H9 (cell line): Measurements from ENCODE around the gene ASB15. TPM values are rescaled to one million over a fixed set of nuclear protein-coding genes. Genes with fewer than 3 reads are reported as not detected.

Experiments
- DNase-seq: peaks from one replicate; pipeline ENCODE4 v3.0.0-alpha.2; 2017
- H2AFZ ChIP-seq: one replicate; pipeline ENCODE4 v1.6.1; 2013; ENCODE audit warnings: mild to moderate bottlenecking, low read length, control low read depth, moderate library complexity
- H2AK5ac ChIP-seq: 2 replicates; pipeline ENCODE4 v1.6.1; 2013; ENCODE audit warnings: low read length, control low read depth, mixed read lengths; ENCODE audit not compliant: insufficient read length
- H2BK120ac ChIP-seq: one replicate; pipeline ENCODE4 v1.6.1; 2013; ENCODE audit warnings: low read depth, mild to moderate bottlenecking, low read length, control low read depth, inconsistent platforms; ENCODE audit not compliant: poor library complexity, severe bottlenecking
- H2BK12ac ChIP-seq: 2 replicates; pipeline ENCODE4 v1.6.1; 2013; ENCODE audit warnings: low read length, control low read depth, mixed read lengths, low read depth; ENCODE audit not compliant: insufficient read length
- H2BK15ac ChIP-seq: 2 replicates; pipeline ENCODE4 v1.6.1; 2013; ENCODE audit warnings: low read depth, low read length, control low read depth
- H2BK20ac ChIP-seq: one replicate; pipeline ENCODE4 v1.6.1; 2013; ENCODE audit warnings: low read depth, mild to moderate bottlenecking, low read length, control low read depth, inconsistent platforms; ENCODE audit not compliant: poor library complexity, severe bottlenecking
- H2BK5ac ChIP-seq: 2 replicates; pipeline ENCODE4 v1.6.1; 2013; ENCODE audit warnings: low read length, control low read depth, mixed read lengths; ENCODE audit not compliant: insufficient read length
- H3K14ac ChIP-seq: 2 replicates; pipeline ENCODE4 v1.6.1; 2013; ENCODE audit warnings: low read length, control low read depth; ENCODE audit not compliant: insufficient read depth
- H3K18ac ChIP-seq: 2 replicates; pipeline ENCODE4 v1.6.1; 2013; ENCODE audit warnings: low read depth, mild to moderate bottlenecking, mixed read lengths, low read length, control low read depth; ENCODE audit not compliant: insufficient read length
- H3K23ac ChIP-seq: 2 replicates; pipeline ENCODE4 v1.6.1; 2013; ENCODE audit warnings: low read length, control low read depth, mixed read lengths, low read depth; ENCODE audit not compliant: insufficient read length
- H3K23me2 ChIP-seq: 2 replicates; pipeline ENCODE4 v1.6.1; 2013; ENCODE audit warnings: low read depth, mild to moderate bottlenecking, mixed read lengths, low read length, control low read depth; ENCODE audit not compliant: insufficient read length, poor library complexity, severe bottlenecking
- H3K27ac ChIP-seq: 2 replicates; pipeline ENCODE4 v1.5.1; 2013; ENCODE audit warnings: low read length, control low read depth, mixed read lengths, low read depth; ENCODE audit not compliant: insufficient read length
- H3K27me3 ChIP-seq: 2 replicates; pipeline ENCODE4 v1.6.1; 2013; ENCODE audit warnings: low read length, control low read depth, inconsistent platforms; ENCODE audit not compliant: insufficient read depth
- H3K4ac ChIP-seq: 2 replicates; pipeline ENCODE4 v1.6.1; 2013; ENCODE audit warnings: low read depth, mild to moderate bottlenecking, control low read depth, inconsistent platforms, low read length, moderate library complexity
- H3K4me1 ChIP-seq: 2 replicates; pipeline ENCODE4 v1.6.1; 2013; ENCODE audit warnings: low read length, control low read depth, inconsistent platforms; ENCODE audit not compliant: insufficient read depth
- H3K4me2 ChIP-seq: 2 replicates; pipeline ENCODE4 v1.6.1; 2013; ENCODE audit warnings: low read length, control low read depth, mixed read lengths; ENCODE audit not compliant: insufficient read length, insufficient read depth
- H3K56ac ChIP-seq: 2 replicates; pipeline ENCODE4 v1.6.1; 2013; ENCODE audit warnings: low read depth, mild to moderate bottlenecking, mixed read lengths, low read length, control low read depth; ENCODE audit not compliant: insufficient read length
- H3K79me1 ChIP-seq: 2 replicates; pipeline ENCODE4 v1.6.1; 2013; ENCODE audit warnings: low read depth, mild to moderate bottlenecking, moderate library complexity, low read length, control low read depth, inconsistent platforms; ENCODE audit not compliant: insufficient read depth, poor library complexity, severe bottlenecking
- H3K79me2 ChIP-seq: 2 replicates; pipeline ENCODE4 v1.6.1; 2013; ENCODE audit warnings: low read length, control low read depth, inconsistent platforms; ENCODE audit not compliant: insufficient read depth
- H3K9ac ChIP-seq: 2 replicates; pipeline ENCODE4 v1.6.1; 2013; ENCODE audit warnings: low read length, control low read depth, mixed read lengths; ENCODE audit not compliant: insufficient read length; ENCODE audit errors: extremely low read depth
- H3K9me3 ChIP-seq: one replicate; pipeline ENCODE4 v1.6.1; 2013; ENCODE audit warnings: low read depth, low read length, inconsistent platforms; ENCODE audit not compliant: control insufficient read depth
- H3T11ph ChIP-seq: one replicate; pipeline ENCODE4 v1.6.1; 2013; ENCODE audit warnings: mild to moderate bottlenecking, low read length, control low read depth, inconsistent platforms
- H4K20me1 ChIP-seq: one replicate; pipeline ENCODE4 v1.6.1; 2013; ENCODE audit not compliant: control insufficient read depth, insufficient read length, insufficient read depth
- H4K5ac ChIP-seq: 2 replicates; pipeline ENCODE4 v1.6.1; 2013; ENCODE audit warnings: low read depth, mild to moderate bottlenecking, mixed read lengths, low read length, control low read depth; ENCODE audit not compliant: insufficient read length
- H4K8ac ChIP-seq: replicated peaks from 2 replicates; pipeline ENCODE4 v1.6.1; 2013; ENCODE audit warnings: low read length, control low read depth, mixed read lengths, low read depth; ENCODE audit not compliant: insufficient read length
- H4K91ac ChIP-seq: 2 replicates; pipeline ENCODE4 v1.6.1; 2013; ENCODE audit warnings: low read depth, mild to moderate bottlenecking, moderate library complexity, mixed read lengths, low read length, control low read depth; ENCODE audit not compliant: insufficient read length
- H3K27ac Mint-ChIP-seq, 3 experiments: 2 replicates in 2 of 3; 3 replicates in 1 of 3; pipeline ENCODE4 v1.8.0; 2020 to 2021; ENCODE audit warnings: mixed read lengths in 3 of 3, mild to moderate bottlenecking in 1 of 3, moderate library complexity in 1 of 3
- H3K27me3 Mint-ChIP-seq: 2 replicates; pipeline ENCODE4 v1.8.0; 2021; ENCODE audit warnings: low read depth, mild to moderate bottlenecking, moderate library complexity, mixed read lengths
- H3K36me3 Mint-ChIP-seq, 3 experiments: 2 replicates in 2 of 3; 3 replicates in 1 of 3; pipeline ENCODE4 v1.8.0; 2020 to 2021; ENCODE audit warnings: low read depth in 3 of 3, mixed read lengths in 3 of 3; ENCODE audit not compliant: insufficient read depth in 1 of 3
- H3K4me1 Mint-ChIP-seq, 2 experiments: 2 replicates each; pipeline ENCODE4 v1.8.0; 2020; ENCODE audit warnings: mixed read lengths in 2 of 2
- H3K4me3 Mint-ChIP-seq, 2 experiments: 2 replicates in 1 of 2; 3 replicates in 1 of 2; pipeline ENCODE4 v1.8.0; 2020 to 2021; ENCODE audit warnings: mild to moderate bottlenecking in 2 of 2, mixed read lengths in 2 of 2, moderate library complexity in 1 of 2
- H3K9me3 Mint-ChIP-seq, 2 experiments: 2 replicates in 1 of 2; 3 replicates in 1 of 2; pipeline ENCODE4 v1.8.0; 2020; ENCODE audit warnings: mild to moderate bottlenecking in 2 of 2, mixed read lengths in 2 of 2, moderate library complexity in 1 of 2
- WGBS: extraction: QIAGEN DNeasy Blood & Tissue Kit; methylation state at CpG from one replicate; pipeline ENCODE4 v1.1.7; 2013; ENCODE audit warnings: missing lambda C conversion rate, low lambda C conversion rate, mixed read lengths; ENCODE audit not compliant: insufficient read length; ENCODE audit errors: extremely low coverage; 5-methylcytosine and 5-hydroxymethylcytosine counted together
- total RNA-seq: library from RNA; stranded (reverse); gene quantifications from 2 replicates; pipeline ENCODE4 v1.2.1, GENCODE V29; 2021
- TF ChIP-seq, protein P1 (sequence below): fragments of 200-600 bp; sonication (generic); conservative IDR thresholded peaks from 3 replicates; pipeline ENCODE4 v1.8.0; 2021; ENCODE audit warnings: antibody characterized with exemption, mild to moderate bottlenecking

ASB15 gene
- total RNA-seq, 1 experiment from 2014 or later: not detected

DNA sequence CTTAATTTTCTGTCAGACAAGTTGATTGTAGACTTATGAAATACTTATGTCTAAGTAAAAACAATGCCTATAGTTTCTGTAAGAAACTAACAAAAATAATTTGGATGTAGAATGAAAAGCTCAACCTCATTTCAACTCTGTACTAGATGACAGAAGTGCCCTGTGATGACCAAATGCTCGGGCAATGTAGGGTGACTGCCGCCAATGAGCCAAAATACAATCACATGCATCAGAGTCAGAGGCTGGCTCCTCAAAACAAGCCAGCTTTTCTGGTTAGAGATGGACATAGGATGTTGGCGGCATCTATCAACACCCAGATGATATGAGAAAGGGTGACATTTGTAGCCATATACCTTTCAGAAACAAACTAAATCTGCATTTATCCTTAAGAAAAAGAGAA, 78.0 kb downstream of the ASB15 start:
- no peak overlapping the region for H3K9ac ChIP-seq
- no peak overlapping the region for H3K56ac ChIP-seq
- no peak overlapping the region for H4K5ac ChIP-seq
- H2BK5ac ChIP-seq: no peak overlapping the region
- no peaks in the 10 kb centered on the region for H3K79me2 ChIP-seq
- no peak overlapping the region for H2BK15ac ChIP-seq
- no peak for DNase-seq
- no peak overlapping the region for H3T11ph ChIP-seq
- TF ChIP-seq, protein P1, sequence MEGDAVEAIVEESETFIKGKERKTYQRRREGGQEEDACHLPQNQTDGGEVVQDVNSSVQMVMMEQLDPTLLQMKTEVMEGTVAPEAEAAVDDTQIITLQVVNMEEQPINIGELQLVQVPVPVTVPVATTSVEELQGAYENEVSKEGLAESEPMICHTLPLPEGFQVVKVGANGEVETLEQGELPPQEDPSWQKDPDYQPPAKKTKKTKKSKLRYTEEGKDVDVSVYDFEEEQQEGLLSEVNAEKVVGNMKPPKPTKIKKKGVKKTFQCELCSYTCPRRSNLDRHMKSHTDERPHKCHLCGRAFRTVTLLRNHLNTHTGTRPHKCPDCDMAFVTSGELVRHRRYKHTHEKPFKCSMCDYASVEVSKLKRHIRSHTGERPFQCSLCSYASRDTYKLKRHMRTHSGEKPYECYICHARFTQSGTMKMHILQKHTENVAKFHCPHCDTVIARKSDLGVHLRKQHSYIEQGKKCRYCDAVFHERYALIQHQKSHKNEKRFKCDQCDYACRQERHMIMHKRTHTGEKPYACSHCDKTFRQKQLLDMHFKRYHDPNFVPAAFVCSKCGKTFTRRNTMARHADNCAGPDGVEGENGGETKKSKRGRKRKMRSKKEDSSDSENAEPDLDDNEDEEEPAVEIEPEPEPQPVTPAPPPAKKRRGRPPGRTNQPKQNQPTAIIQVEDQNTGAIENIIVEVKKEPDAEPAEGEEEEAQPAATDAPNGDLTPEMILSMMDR: no peak
- H4K8ac ChIP-seq: no peak overlapping the region
- H3K4me3 Mint-ChIP-seq: no peak overlapping the region
- H2AFZ ChIP-seq: no peak overlapping the region
- H3K4ac ChIP-seq: no peak overlapping the region
- no peak overlapping the region for H3K27ac ChIP-seq
- no peak overlapping the region for H2AK5ac ChIP-seq
- no peak overlapping the region for H3K14ac ChIP-seq
- no peak overlapping the region for H3K27ac Mint-ChIP-seq
- H2BK120ac ChIP-seq: no peak overlapping the region
- no peaks in the 10 kb centered on the region for H3K27me3 ChIP-seq
- no peaks in the 10 kb centered on the region for H3K4me1 ChIP-seq
- no peak overlapping the region for H2BK12ac ChIP-seq
- H3K23ac ChIP-seq: no peak overlapping the region
- H3K18ac ChIP-seq: no peak overlapping the region
- H3K23me2 ChIP-seq: no peaks in the 10 kb centered on the region
- no peaks in the 10 kb centered on the region for H4K20me1 ChIP-seq
- no peak overlapping the region for H4K91ac ChIP-seq
- H3K9me3 Mint-ChIP-seq: no peaks in the 10 kb centered on the region
- H3K27me3 Mint-ChIP-seq: no peaks in the 10 kb centered on the region
- H2BK20ac ChIP-seq: no peak overlapping the region
- H3K9me3 ChIP-seq: no peaks in the 10 kb centered on the region
- H3K79me1 ChIP-seq: no peaks in the 10 kb centered on the region
- H3K4me2 ChIP-seq: no peak overlapping the region
- peaks cover 6 to 8% of the 10 kb centered on the region in 2 experiments; a peak in 3 of 4 replicates for H3K4me1 Mint-ChIP-seq
- peaks cover 0 to 16% (median 6%) of the 10 kb centered on the region in 3 experiments; a peak in 4 of 7 replicates for H3K36me3 Mint-ChIP-seq
- no CpG with 5 or more reads among the region's 3 CpGs for WGBS
